ENCODE data around the gene SAMM50. TPM values are rescaled to one million over a fixed set of nuclear protein-coding genes. Genes with fewer than 3 reads are reported as not detected.

SAMM50 gene
- total and polyA plus RNA-seq, 2 donors (not counting 3 experiments of a cell fraction or from before 2014, with no cell fraction given), result 42.9 to 56.2 TPM

- no peaks in the 10 kb centered on the region for H4K20me1 ChIP-seq (replicated peaks; ENCODE audit: control insufficient read depth, extremely low read depth, insufficient read depth, low read length)
- CTCF ChIA-PET, result interaction anchor here (10.3 kb wide), 1 partner anchor 89 kb away, joined by 640 read pairs; no protein-coding TSS in a partner anchor
- intact Hi-C loops (cut with micrococcal nuclease) (no loop called here), dilution Hi-C loops (cut with MboI; ENCODE audit: extremely low pct_ligation_motif_present, low sequenced_read_pairs) (no loop called here)
- peaks cover 17 to 29% of the 10 kb centered on the region in 2 experiments for H3K36me3 ChIP-seq (ENCODE audit: control insufficient read depth in 2 of 2, extremely low read depth in 1 of 2, insufficient read depth in 2 of 2, low read length in 2 of 2)
- peak overlapping the region; percentile 44 for H3K4me2 ChIP-seq (ENCODE audit: insufficient read depth, low read length)
- no peak overlapping the region for H3K9ac ChIP-seq (replicated peaks; ENCODE audit: extremely low read depth, insufficient read depth, low read length)
- FAIRE-seq (peak; percentile 70), DNase-seq (ENCODE audit: low read depth, low spot score) (peak; percentile 39)
- no peak for TF ChIP-seq CTCF (IDR thresholded peaks at IDR 0.05; ENCODE audit: extremely low read depth in 1 of 2, insufficient read depth in 1 of 2, low read depth in 1 of 2, low read length in 2 of 2)
- TF ChIP-seq FOS (IDR thresholded peaks at IDR 0.05; ENCODE audit: borderline replicate concordance, insufficient read depth, low read length), result no peak
- TF ChIP-seq POLR2AphosphoS5 (IDR thresholded peaks at IDR 0.05; ENCODE audit: insufficient read depth, low read depth, low read length), result no peak
- TF ChIP-seq MYC (IDR thresholded peaks at IDR 0.05; ENCODE audit: low read depth, low read length), result no peak
- TF ChIP-seq GATA2 (IDR thresholded peaks at IDR 0.05; ENCODE audit: insufficient read depth, insufficient read length, low read depth, low read length), result no peak
- TF ChIP-seq MAX (IDR thresholded peaks at IDR 0.05; ENCODE audit: insufficient read depth, insufficient read length), result no peak
- no peak for TF ChIP-seq POLR2A (IDR thresholded peaks at IDR 0.05; ENCODE audit: low read depth, low read length)
- TF ChIP-seq JUN (IDR thresholded peaks at IDR 0.05; ENCODE audit: borderline replicate concordance, insufficient read depth, insufficient read length, low read depth), result no peak
- TF ChIP-seq EZH2 (IDR thresholded peaks at IDR 0.05; ENCODE audit: borderline replicate concordance, low read depth, low read length, severe bottlenecking), result no peak
- no peaks in the 10 kb centered on the region for H3K9me3 ChIP-seq (replicated peaks; ENCODE audit: control insufficient read depth, insufficient read depth, low read length)
- peak overlapping the region in 1 of 3 experiments; percentile 1 for H3K4me3 ChIP-seq (replicated peaks in 1 of 3; ENCODE audit: insufficient read depth in 1 of 3, low read depth in 1 of 3, low read length in 3 of 3)
- H3K27ac ChIP-seq (ENCODE audit: insufficient read depth, low read depth, low read length), result no peak overlapping the region
- H2AFZ ChIP-seq (ENCODE audit: low read depth, low read length), result no peak overlapping the region
- no TSS peak for BruUV-seq (replicated peaks)
- H3K9me1 ChIP-seq (replicated peaks; ENCODE audit: control insufficient read depth, extremely low read depth, insufficient read depth, low read length), result no peaks in the 10 kb centered on the region
- POLR2A ChIA-PET, result no interaction called here
- peaks cover 6% of the 10 kb centered on the region for H3K4me1 ChIP-seq (ENCODE audit: control insufficient read depth, extremely low read depth, insufficient read depth, low read length)
- no peaks in the 10 kb centered on the region for H3K27me3 ChIP-seq (ENCODE audit: control insufficient read depth in 2 of 2, insufficient read depth in 2 of 2, low read length in 2 of 2)
- peaks cover 3% of the 10 kb centered on the region for H3K79me2 ChIP-seq (ENCODE audit: control insufficient read depth, insufficient read depth, low read length)
Observed at GRCh38 chr22:43996170-43996980, 41.1 kb downstream of the SAMM50 start.

Data from endothelial cell of umbilical vein (primary cell).